Smooth muscle cell (in vitro differentiated cells): ENCODE data around the gene USP48. TPM values are rescaled to one million over a fixed set of nuclear protein-coding genes. Genes with fewer than 3 reads are reported as not detected.

Experiments
- DNase-seq: peaks from one replicate; lab custom pipeline; 2025; ENCODE audit not compliant: unreplicated experiment; lab: John Stamatoyannopoulos, UW
- H2AFZ ChIP-seq: fragments of 200-600 bp; sonication (generic); 2 replicates; pipeline ENCODE4 v1.6.0; 2016; ENCODE audit warnings: antibody characterized with exemption, low read depth, mild to moderate bottlenecking
- H3F3A ChIP-seq: fragments of 200-600 bp; sonication (generic); 2 replicates; pipeline ENCODE4 v1.6.0; 2017; ENCODE audit warnings: antibody characterized with exemption, low read depth
- H3K27ac ChIP-seq: fragments of 200-600 bp; sonication (generic); 2 replicates; pipeline ENCODE4 v1.5.1; 2016; ENCODE audit warnings: low read depth, mild to moderate bottlenecking
- H3K27me3 ChIP-seq: fragments of 200-600 bp; sonication (generic); 2 replicates; pipeline ENCODE4 v1.6.1; 2016; ENCODE audit warnings: low read depth, mild to moderate bottlenecking
- H3K36me3 ChIP-seq: fragments of 200-600 bp; sonication (generic); 2 replicates; pipeline ENCODE4 v1.5.1; 2016; ENCODE audit warnings: low read depth
- H3K4me1 ChIP-seq: fragments of 200-600 bp; sonication (generic); 2 replicates; pipeline ENCODE4 v1.5.1; 2016; ENCODE audit warnings: low read depth
- H3K4me2 ChIP-seq: fragments of 200-600 bp; sonication (generic); 2 replicates; pipeline ENCODE4 v1.6.0; 2016; ENCODE audit warnings: mild to moderate bottlenecking
- H3K4me3 ChIP-seq: fragments of 200-600 bp; sonication (generic); 2 replicates; pipeline ENCODE4 v1.5.1; 2016; ENCODE audit warnings: mild to moderate bottlenecking
- H3K79me2 ChIP-seq: fragments of 200-600 bp; sonication (generic); 2 replicates; pipeline ENCODE4 v1.6.0; 2016; ENCODE audit warnings: low read depth, mild to moderate bottlenecking
- H3K9ac ChIP-seq: fragments of 200-600 bp; sonication (generic); 2 replicates; pipeline ENCODE4 v1.6.0; 2016; ENCODE audit warnings: low read depth
- H3K9me3 ChIP-seq: fragments of 200-600 bp; sonication (generic); replicated peaks from 2 replicates; pipeline ENCODE4 v1.5.1; 2016; ENCODE audit warnings: low read depth
- H4K20me1 ChIP-seq: fragments of 200-600 bp; sonication (generic); 2 replicates; pipeline ENCODE4 v1.6.0; 2016; ENCODE audit warnings: low read depth
- CTCF ChIP-seq: fragments of 200-600 bp; sonication (generic); IDR thresholded peaks from 2 replicates; pipeline ENCODE4 v1.5.1; 2017; ENCODE audit warnings: borderline replicate concordance, mild to moderate bottlenecking, antibody characterized with exemption; ENCODE audit not compliant: insufficient read depth, poor library complexity, severe bottlenecking
- WGBS: methylation state at CpG from one replicate; pipeline ENCODE4 v1.1.7; 2016; ENCODE audit warnings: low lambda C conversion rate; 5-methylcytosine and 5-hydroxymethylcytosine counted together
- polyA plus RNA-seq: library from polyadenylated mRNA; unstranded; fragments of >200 nt; fragmentation: Nextera tagmentation; extraction: Ambion mirVana; gene quantifications from 2 replicates; pipeline ENCODE4 v1.2.1, GENCODE V29; 2016
- total RNA-seq: library from RNA; depleted of rRNA; stranded (reverse); fragments of >200 nt; gene quantifications from 2 replicates; pipeline ENCODE4 v1.2.3, GENCODE V29; 2014

USP48 gene
- total and polyA plus RNA-seq, 2 experiments from 2014 or later: 34.5 to 76.0 TPM

GRCh38 chr1:21764615-21765423 lies 18.1 kb downstream of the USP48 start:
- no peak overlapping the region for H3K9ac ChIP-seq
- H3F3A ChIP-seq: no peaks in the 10 kb centered on the region
- H3K9me3 ChIP-seq: no peaks in the 10 kb centered on the region
- H3K4me1 ChIP-seq: peaks cover 6% of the 10 kb centered on the region
- no peak for TF ChIP-seq CTCF
- H2AFZ ChIP-seq: no peak overlapping the region
- H3K4me2 ChIP-seq: no peak overlapping the region
- H3K36me3 ChIP-seq: no peaks in the 10 kb centered on the region
- no peak for DNase-seq
- H4K20me1 ChIP-seq: peaks cover 100% of the 10 kb centered on the region
- peaks cover 99% of the 10 kb centered on the region for H3K79me2 ChIP-seq
- no peak overlapping the region for H3K27ac ChIP-seq
- 89% methylated on average over 13 of the region's 13 CpGs for WGBS
- no peak overlapping the region for H3K4me3 ChIP-seq
- no peaks in the 10 kb centered on the region for H3K27me3 ChIP-seq

- H3K4me2 ChIP-seq: no peak overlapping the region
- no peaks in the 10 kb centered on the region for H3K36me3 ChIP-seq
- 83% methylated on average over 6 of the region's 7 CpGs for WGBS
- no peak overlapping the region for H3K9ac ChIP-seq
- H3K27me3 ChIP-seq: no peaks in the 10 kb centered on the region
- no peaks in the 10 kb centered on the region for H3K9me3 ChIP-seq
- no peak for TF ChIP-seq CTCF
- no peak overlapping the region for H3K4me3 ChIP-seq
- DNase-seq: no peak
- H3K27ac ChIP-seq: no peak overlapping the region
- H3K4me1 ChIP-seq: peaks cover 6% of the 10 kb centered on the region
- no peaks in the 10 kb centered on the region for H3F3A ChIP-seq
- H4K20me1 ChIP-seq: peaks cover 100% of the 10 kb centered on the region
- H2AFZ ChIP-seq: no peak overlapping the region
- H3K79me2 ChIP-seq: peaks cover 98% of the 10 kb centered on the region
Measured at GRCh38 chr1:21763694-21764419, 19.1 kb downstream of the USP48 start.

- H3K27me3 ChIP-seq: no peaks in the 10 kb centered on the region
- DNase-seq: no peak
- no peak overlapping the region for H3K4me3 ChIP-seq
- H3K27ac ChIP-seq: no peak overlapping the region
- H3K4me1 ChIP-seq: peaks cover 6% of the 10 kb centered on the region
- H3K9me3 ChIP-seq: no peaks in the 10 kb centered on the region
- peaks cover 98% of the 10 kb centered on the region for H3K79me2 ChIP-seq
- WGBS: 97% methylated on average over 10 of the region's 10 CpGs
- no peak overlapping the region for H3K9ac ChIP-seq
- no peak for TF ChIP-seq CTCF
- no peak overlapping the region for H2AFZ ChIP-seq
- H3F3A ChIP-seq: no peaks in the 10 kb centered on the region
- H3K36me3 ChIP-seq: no peaks in the 10 kb centered on the region
- no peak overlapping the region for H3K4me2 ChIP-seq
- peaks cover 100% of the 10 kb centered on the region for H4K20me1 ChIP-seq
Measured at GRCh38 chr1:21763236-21763635, 19.7 kb downstream of the USP48 start.
